Hematopoietic multipotent progenitor cell treated with erythropoietin and hydrocortisone succinate and interleukin-3 and kit ligand, for 17 days (in vitro differentiated cells): Measurements from ENCODE around the gene HSPA1B.
"Not testable (repeated sequence)": the region's sequence is repeated elsewhere in the genome, so short reads cannot be mapped to it uniquely, and the experiment has no call there.

Source experiments
- DNase-seq: peaks from one replicate; pipeline ENCODE4 v3.0.0-alpha.2; 2015; ENCODE audit warnings: low spot score

The HSPA1B gene

DNA sequence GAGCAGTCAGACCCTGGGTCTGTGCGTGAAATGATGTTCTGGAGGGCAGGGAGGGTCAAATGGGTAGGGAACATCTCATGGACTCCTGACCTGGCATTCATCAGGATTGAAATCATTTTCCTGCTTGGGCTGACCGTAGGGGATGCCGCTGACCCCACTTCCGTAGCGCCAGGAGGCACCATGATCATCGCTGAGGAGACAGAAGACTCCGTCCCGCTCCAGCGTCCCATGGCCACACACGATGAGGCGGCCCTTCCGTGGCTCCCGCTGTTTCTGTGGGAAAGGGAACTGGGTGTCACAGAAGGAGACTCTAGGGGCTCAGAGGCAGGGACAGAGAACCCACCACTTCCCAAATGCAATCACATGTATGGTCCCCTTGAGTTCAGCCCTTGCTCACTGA is 32.8 kb downstream of the HSPA1B start:
- DNase-seq: no peak

DNA sequence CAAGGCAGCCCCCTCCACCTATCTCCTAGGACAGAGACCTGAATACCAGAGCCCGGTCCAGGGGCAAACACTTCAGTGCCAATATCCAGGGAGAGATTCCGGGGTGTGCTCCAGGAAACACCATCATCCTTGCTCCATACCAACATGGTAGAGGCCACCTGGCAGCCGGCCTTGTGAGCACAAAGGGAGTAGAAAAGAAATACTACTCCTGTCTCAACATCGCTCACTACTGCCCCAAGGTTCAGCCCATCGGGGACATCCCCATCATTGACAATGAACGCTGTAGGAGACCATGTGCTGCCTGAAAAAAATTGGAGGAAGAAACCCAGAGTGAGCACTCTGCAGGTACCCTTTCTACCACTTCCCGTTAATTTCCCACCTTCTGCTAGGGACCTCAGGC is 33.6 kb downstream of the HSPA1B start:
- no peak for DNase-seq

DNA sequence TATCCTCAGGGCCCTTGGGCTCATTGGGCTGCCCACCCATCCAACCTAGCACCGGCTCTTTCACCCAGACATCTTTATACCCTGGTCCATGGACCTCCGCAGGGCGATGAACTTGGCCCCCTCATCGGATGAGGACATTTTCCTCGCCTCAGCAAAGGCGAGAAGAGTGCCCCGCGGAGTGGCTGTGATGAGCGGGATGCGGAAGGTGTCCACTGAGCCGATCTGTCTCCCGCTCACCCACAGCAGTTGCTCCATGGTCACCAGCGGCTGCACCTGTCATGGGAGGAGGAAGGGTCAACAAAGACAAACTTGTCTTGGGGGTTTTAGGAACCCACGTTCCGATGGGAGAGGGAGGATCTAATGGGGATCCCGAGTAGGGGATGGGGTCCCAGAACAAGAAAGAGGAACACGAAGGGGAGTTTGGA is 34.4 kb downstream of the HSPA1B start:
- no peak for DNase-seq

GRCh38 chr6:31862344-31863235 is 35.1 kb downstream of the HSPA1B start, which contains the start of gene NEU1:
Gene NEU1, minus strand, starts transcription at chr6:31862821. Its CDS starts 45 bp downstream, at chr6:31862776.
- DNase-seq: peak; percentile 100

- not testable (repeated sequence) for DNase-seq
Measured at GRCh38 chr6:31864123-31864562, 36.6 kb downstream of the HSPA1B start.

- no peak for DNase-seq
Measured at GRCh38 chr6:31864818-31865204, 37.3 kb downstream of the HSPA1B start.

DNA sequence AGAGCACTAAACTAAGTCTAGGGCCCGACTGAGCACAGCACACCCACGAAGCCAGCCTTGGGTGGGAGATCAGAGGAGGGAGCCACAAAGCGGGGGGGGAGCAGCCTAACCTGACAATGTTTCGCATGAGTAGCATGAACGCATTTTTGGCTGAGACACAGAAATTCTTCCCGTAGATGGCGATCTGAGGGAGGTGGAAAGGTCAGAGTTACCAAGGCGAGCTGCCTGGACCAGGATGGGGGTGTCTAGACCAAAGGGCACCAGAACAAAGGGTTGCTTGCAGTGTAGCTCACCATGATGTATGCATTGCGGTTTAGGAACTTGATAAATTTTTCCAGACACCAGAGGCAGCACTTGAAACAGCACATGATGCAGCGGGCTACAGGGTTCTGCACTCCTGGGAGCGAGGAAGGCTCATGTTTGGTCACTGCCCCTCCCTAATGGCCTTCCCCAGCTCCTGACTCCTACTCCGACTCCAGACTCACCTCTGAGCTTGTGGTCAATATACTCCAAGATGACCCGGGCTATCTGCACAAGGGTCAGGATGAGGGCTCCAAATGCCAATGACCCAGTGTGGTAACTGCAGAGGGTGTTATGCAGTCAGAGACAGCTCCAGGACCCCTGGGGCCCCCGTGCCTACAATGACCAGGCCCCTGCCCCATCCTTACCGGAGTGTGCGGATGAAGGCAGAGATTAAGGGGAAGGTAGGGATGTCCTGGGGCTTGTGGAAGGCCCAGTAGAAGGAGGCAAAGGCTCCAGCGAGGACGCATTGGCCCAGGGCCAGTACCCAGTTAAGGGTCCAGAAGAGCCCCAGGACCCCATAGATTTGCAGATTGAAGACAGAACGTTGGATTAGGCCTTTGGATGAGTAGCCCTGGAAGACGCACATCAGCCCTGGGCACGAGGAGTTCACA is 37.9 kb downstream of the HSPA1B start:
- no peak for DNase-seq

GRCh38 chr6:31868658-31868971 is 41.1 kb downstream of the HSPA1B start:
- not testable (repeated sequence) for DNase-seq

- DNase-seq: no peak
Measured at GRCh38 chr6:31869343-31869742, 41.8 kb downstream of the HSPA1B start.

DNA sequence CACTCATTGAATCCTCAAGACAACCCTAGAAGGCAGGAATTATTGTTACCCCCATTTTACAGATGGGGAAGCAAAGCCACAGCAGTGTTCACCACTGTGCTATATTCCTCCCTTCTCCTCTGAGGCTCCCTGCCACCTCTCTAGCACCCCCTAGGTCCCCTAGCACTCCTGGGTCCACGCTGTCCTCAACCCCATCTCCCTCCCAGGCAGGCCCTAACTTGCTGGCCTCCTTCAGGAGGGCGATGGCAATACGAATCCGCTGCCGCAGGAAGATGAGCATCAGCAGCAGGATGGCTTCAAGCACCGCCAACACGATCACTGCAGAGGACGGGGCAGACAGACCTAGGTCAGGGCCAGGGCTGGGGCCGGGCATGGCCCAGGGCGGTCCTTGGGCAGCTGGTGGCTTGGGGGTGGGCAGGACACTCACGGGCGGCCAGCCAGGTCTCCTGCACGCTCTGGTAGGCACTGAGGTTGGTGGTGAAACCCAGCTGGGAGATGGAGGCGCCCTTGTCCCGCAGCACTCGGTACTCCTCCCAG is 42.9 kb downstream of the HSPA1B start:
- DNase-seq: no peak

DNA sequence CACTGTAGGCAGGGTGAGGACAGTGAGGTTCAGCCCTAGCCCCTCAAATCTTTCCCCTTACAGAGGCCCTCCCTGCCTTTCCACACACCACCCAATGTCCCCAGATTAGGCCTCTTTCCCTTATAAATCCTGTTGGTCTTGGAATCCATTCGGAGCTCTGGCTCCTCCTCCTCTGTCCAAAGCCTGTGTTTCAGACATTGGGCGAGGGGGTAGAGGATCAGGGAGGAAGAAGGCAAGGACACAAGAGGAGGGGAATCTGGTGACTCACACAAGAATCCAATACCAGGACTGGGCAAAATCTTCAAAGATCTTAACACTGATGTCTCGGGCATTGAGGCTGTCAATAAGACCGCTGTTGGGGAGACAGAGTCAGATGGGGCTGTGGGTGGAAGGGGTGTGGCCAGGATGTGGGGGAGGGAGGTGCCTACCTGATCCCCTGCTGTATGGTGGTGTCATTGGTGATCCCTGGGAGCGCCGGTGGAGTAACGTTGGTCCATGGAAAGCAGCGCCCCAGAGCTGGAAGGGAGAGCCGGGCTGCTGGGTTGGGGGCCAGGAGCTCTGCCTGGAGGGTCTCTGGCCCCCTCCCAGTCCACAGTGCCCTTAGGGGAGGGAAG is 43.6 kb downstream of the HSPA1B start:
- no peak for DNase-seq

DNA sequence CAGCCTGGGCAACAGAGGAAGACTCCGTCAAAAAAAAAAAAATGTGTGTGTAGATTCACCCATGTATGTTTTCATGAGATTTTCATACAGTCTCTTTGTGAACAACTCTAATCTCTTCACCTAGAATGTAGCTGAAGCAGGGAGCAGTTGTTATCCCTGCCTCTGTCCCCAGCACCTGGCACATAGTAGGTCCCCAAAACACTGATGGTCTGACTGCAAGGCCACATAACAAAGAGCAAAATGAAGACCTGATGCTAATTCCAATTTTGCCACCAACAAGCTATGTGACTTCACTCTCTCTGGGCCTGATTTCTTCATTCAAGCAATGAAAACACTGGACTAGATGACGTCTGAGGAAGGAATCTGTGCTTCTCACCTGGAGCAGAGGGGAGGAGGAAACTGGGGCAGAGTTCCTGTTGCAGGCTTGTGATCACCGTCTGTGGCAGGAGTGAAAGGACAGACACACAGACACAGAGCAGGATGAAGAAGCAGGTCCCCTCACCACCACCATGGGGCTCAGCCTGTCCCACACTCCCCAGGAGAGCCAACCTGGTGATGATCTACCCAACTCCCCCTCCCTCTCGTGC is 46.6 kb downstream of the HSPA1B start:
- DNase-seq: no peak

GRCh38 chr6:31874836-31875572 is 47.5 kb downstream of the HSPA1B start:
- no peak for DNase-seq

DNA sequence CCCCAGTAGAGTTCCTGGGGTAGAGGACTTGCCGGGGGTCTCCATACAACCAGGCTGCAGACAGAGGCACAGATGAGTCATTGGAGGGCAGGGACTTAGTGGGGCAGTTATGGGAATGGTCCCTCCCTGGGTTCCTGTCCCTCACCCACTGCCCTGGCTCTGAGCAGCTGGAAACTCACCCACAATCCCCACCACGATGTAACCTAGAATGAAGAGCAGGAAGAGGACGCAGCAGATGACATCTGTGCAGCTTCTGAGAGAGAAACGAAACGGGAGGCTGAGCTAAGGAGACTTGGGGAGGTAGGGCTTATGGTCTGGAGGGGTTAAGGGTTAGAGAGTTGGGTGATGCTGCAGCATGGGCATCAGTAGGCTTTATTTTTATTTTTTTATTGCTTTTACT is 48.3 kb downstream of the HSPA1B start:
- no peak for DNase-seq

- DNase-seq: no peak
Measured at GRCh38 chr6:31876357-31876756, 48.8 kb downstream of the HSPA1B start.

GRCh38 chr6:31877125-31877650 is 49.6 kb downstream of the HSPA1B start:
- DNase-seq: no peak

GRCh38 chr6:31877651-31878161 is 50.2 kb downstream of the HSPA1B start:
- no peak for DNase-seq

GRCh38 chr6:31878222-31878621 is 50.7 kb downstream of the HSPA1B start:
- DNase-seq: no peak

DNA sequence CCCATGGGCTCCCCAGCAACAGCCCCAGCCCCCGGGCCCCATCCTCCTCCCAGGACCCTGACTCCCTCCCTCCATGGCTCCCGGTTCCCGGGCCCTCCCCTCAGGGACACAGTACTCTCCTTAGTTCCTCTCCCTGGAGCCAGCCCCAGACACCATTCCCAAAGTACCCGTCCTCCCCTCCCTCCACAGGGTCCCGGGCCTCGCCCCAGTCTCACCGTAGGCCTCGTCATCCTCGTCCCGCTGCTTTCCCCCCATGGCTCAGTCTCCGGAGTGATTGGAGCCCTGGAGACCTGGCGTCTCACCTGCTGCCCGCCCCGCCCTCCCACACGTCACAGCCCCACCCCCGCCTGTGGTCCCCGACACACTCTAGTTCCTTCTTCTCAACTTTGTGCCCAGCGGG is 51.2 kb downstream of the HSPA1B start, which contains the start of gene SLC44A4:
Gene SLC44A4 (minus strand): TSS at position 272 of the 400 bp plus-strand sequence. CDS start 17 bp downstream, at position 255.
- no peak for DNase-seq

DNA sequence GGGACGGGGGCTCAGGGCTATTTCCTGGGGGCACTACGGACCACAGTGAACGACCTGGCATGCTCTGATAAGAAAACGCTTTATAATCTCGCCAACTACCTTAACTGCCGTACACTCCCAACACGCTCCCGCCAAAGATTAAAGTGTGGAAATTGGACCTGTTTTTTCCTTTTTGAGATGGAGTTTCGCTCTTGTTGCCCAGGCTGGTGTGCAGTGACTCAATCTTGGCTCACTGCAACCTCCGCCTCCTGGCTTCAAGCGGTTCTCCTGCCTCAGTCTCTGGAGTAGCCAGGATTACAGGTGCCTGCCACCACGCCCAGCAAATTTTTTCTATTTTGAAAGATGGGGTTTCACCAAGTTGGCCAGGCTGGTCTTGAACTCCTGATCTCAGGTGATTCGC is 51.6 kb downstream of the HSPA1B start:
- DNase-seq: no peak
